ENCODE measurements around the gene ZSWIM5.

ZSWIM5 gene

GRCh38 chr1:45200906-45201500, 5.4 kb downstream of the ZSWIM5 start:
- H3K4me3 ChIP-seq (replicated peaks; ENCODE audit: insufficient read depth, low read length) = no peak overlapping the region
- no peak for TF ChIP-seq REST (IDR thresholded peaks at IDR 0.05; ENCODE audit: insufficient replicate concordance, low read depth)
- TF ChIP-seq GABPA (IDR thresholded peaks at IDR 0.05; ENCODE audit: low read depth) = no peak
- TF ChIP-seq, protein P1, sequence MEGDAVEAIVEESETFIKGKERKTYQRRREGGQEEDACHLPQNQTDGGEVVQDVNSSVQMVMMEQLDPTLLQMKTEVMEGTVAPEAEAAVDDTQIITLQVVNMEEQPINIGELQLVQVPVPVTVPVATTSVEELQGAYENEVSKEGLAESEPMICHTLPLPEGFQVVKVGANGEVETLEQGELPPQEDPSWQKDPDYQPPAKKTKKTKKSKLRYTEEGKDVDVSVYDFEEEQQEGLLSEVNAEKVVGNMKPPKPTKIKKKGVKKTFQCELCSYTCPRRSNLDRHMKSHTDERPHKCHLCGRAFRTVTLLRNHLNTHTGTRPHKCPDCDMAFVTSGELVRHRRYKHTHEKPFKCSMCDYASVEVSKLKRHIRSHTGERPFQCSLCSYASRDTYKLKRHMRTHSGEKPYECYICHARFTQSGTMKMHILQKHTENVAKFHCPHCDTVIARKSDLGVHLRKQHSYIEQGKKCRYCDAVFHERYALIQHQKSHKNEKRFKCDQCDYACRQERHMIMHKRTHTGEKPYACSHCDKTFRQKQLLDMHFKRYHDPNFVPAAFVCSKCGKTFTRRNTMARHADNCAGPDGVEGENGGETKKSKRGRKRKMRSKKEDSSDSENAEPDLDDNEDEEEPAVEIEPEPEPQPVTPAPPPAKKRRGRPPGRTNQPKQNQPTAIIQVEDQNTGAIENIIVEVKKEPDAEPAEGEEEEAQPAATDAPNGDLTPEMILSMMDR (IDR thresholded peaks at IDR 0.05; ENCODE audit: insufficient read depth, low read length) = no peak
- TF ChIP-seq POLR2AphosphoS5 (IDR thresholded peaks at IDR 0.05; ENCODE audit: low read depth) = no peak
- TF ChIP-seq SPI1 (IDR thresholded peaks at IDR 0.05; ENCODE audit: borderline replicate concordance, low read depth) = no peak
- no peak overlapping the region for H3K27ac ChIP-seq (replicated peaks)
- no peak for DNase-seq (ENCODE audit: low read depth in 1 of 2, low spot score in 1 of 2)
- peaks cover 26% of the 10 kb centered on the region for H3K27me3 ChIP-seq (ENCODE audit: insufficient read depth, poor library complexity, severe bottlenecking)

- H3K27me3 ChIP-seq (ENCODE audit: insufficient read depth, poor library complexity, severe bottlenecking) = peaks cover 24% of the 10 kb centered on the region
- no peak overlapping the region for H3K4me3 ChIP-seq (replicated peaks; ENCODE audit: insufficient read depth, low read length)
- TF ChIP-seq POLR2AphosphoS5 (IDR thresholded peaks at IDR 0.05; ENCODE audit: low read depth) = no peak
- TF ChIP-seq GABPA (IDR thresholded peaks at IDR 0.05; ENCODE audit: low read depth) = no peak
- TF ChIP-seq, protein P1 (IDR thresholded peaks at IDR 0.05; ENCODE audit: insufficient read depth, low read length) = no peak
- no peak for TF ChIP-seq SPI1 (IDR thresholded peaks at IDR 0.05; ENCODE audit: borderline replicate concordance, low read depth)
- TF ChIP-seq REST (IDR thresholded peaks at IDR 0.05; ENCODE audit: insufficient replicate concordance, low read depth) = no peak
- H3K27ac ChIP-seq (replicated peaks) = no peak overlapping the region
- no peak for DNase-seq (ENCODE audit: low read depth in 1 of 2, low spot score in 1 of 2)
Measured at GRCh38 chr1:45200435-45200834, 6.0 kb downstream of the ZSWIM5 start.

GRCh38 chr1:45198185-45198584, 8.2 kb downstream of the ZSWIM5 start:
- no peak for DNase-seq (ENCODE audit: low read depth in 1 of 2, low spot score in 1 of 2)
- Histone ChIP-seq H3K4me3 (replicated peaks; ENCODE audit: insufficient read depth, low read length) (no peak overlapping the region), H3K27ac (replicated peaks) (no peak overlapping the region), H3K27me3 (ENCODE audit: insufficient read depth, poor library complexity, severe bottlenecking) (peaks cover 15% of the 10 kb centered on the region)
- TF ChIP-seq SPI1 (IDR thresholded peaks at IDR 0.05; ENCODE audit: borderline replicate concordance, low read depth) (no peak), GABPA (IDR thresholded peaks at IDR 0.05; ENCODE audit: low read depth) (no peak), REST (IDR thresholded peaks at IDR 0.05; ENCODE audit: insufficient replicate concordance, low read depth) (no peak), POLR2AphosphoS5 (IDR thresholded peaks at IDR 0.05; ENCODE audit: low read depth) (no peak)
- TF ChIP-seq, protein P1 (IDR thresholded peaks at IDR 0.05; ENCODE audit: insufficient read depth, low read length) = no peak
